Measurements from ENCODE around the gene MYO1E. TPM values are rescaled to one million over a fixed set of nuclear protein-coding genes. Genes with fewer than 3 reads are reported as not detected.

MYO1E gene
- 190 and 233 TPM in 2 replicates for total RNA-seq

- no peaks in the 10 kb centered on the region for H3K36me3 ChIP-seq (ENCODE audit: control insufficient read depth, insufficient read depth, low read length)
- TF ChIP-seq CTCF (IDR thresholded peaks at IDR 0.05; ENCODE audit: insufficient read depth, low read length, poor library complexity, severe bottlenecking): no peak
- H3K27me3 ChIP-seq (ENCODE audit: control insufficient read depth, insufficient read depth, low read length): no peaks in the 10 kb centered on the region
- peak; percentile 93 for DNase-seq (ENCODE audit: low read depth)
- peak within 1 kb of the TSS; percentile 72 for H3K4me3 ChIP-seq (ENCODE audit: low read depth, low read length)
Measured at GRCh38 chr15:59372352-59373211, at the start of gene MYO1E. Gene MYO1E, minus strand, starts transcription at chr15:59372871. Its CDS starts 371 bp downstream, at chr15:59372500.

GRCh38 chr15:59420986-59421618, 48.4 kb upstream of the MYO1E start:
- no peak for TF ChIP-seq CTCF (IDR thresholded peaks at IDR 0.05; ENCODE audit: insufficient read depth, low read length, poor library complexity, severe bottlenecking)
- Histone ChIP-seq H3K27me3 (ENCODE audit: control insufficient read depth, insufficient read depth, low read length) (no peaks in the 10 kb centered on the region), H3K36me3 (ENCODE audit: control insufficient read depth, insufficient read depth, low read length) (no peaks in the 10 kb centered on the region), H3K4me3 (ENCODE audit: low read depth, low read length) (no peak overlapping the region)
- DNase-seq (ENCODE audit: low read depth): no peak

- Histone ChIP-seq H3K36me3 (ENCODE audit: control insufficient read depth, insufficient read depth, low read length) (no peaks in the 10 kb centered on the region), H3K27me3 (ENCODE audit: control insufficient read depth, insufficient read depth, low read length) (no peaks in the 10 kb centered on the region), H3K4me3 (ENCODE audit: low read depth, low read length) (no peak overlapping the region)
- no peak for TF ChIP-seq CTCF (IDR thresholded peaks at IDR 0.05; ENCODE audit: insufficient read depth, low read length, poor library complexity, severe bottlenecking)
- DNase-seq (ENCODE audit: low read depth): no peak
Measured at GRCh38 chr15:59420108-59420507, 47.4 kb upstream of the MYO1E start.

GRCh38 chr15:59419170-59419569, 46.5 kb upstream of the MYO1E start:
- H3K4me3 ChIP-seq (ENCODE audit: low read depth, low read length): no peak overlapping the region
- DNase-seq (ENCODE audit: low read depth): no peak
- H3K27me3 ChIP-seq (ENCODE audit: control insufficient read depth, insufficient read depth, low read length): no peaks in the 10 kb centered on the region
- H3K36me3 ChIP-seq (ENCODE audit: control insufficient read depth, insufficient read depth, low read length): no peaks in the 10 kb centered on the region
- TF ChIP-seq CTCF (IDR thresholded peaks at IDR 0.05; ENCODE audit: insufficient read depth, low read length, poor library complexity, severe bottlenecking): no peak

- no peak for TF ChIP-seq CTCF (IDR thresholded peaks at IDR 0.05; ENCODE audit: insufficient read depth, low read length, poor library complexity, severe bottlenecking)
- Histone ChIP-seq H3K4me3 (ENCODE audit: low read depth, low read length) (no peak overlapping the region), H3K36me3 (ENCODE audit: control insufficient read depth, insufficient read depth, low read length) (no peaks in the 10 kb centered on the region), H3K27me3 (ENCODE audit: control insufficient read depth, insufficient read depth, low read length) (no peaks in the 10 kb centered on the region)
- DNase-seq (ENCODE audit: low read depth): no peak
Measured at GRCh38 chr15:59416816-59417215, 44.1 kb upstream of the MYO1E start.
